Cerebellar cortex (tissue), 1 donor: ENCODE data around the gene ZNF414.
"Not testable (repeated sequence)": the region's sequence is repeated elsewhere in the genome, so short reads cannot be mapped to it uniquely, and the experiment has no call there.

ENCODE experiments used
- DNase-seq: peaks from one replicate; pipeline ENCODE4 v3.0.0-alpha.2; 2015; ENCODE audit warnings: low spot score

The ZNF414 gene

DNA sequence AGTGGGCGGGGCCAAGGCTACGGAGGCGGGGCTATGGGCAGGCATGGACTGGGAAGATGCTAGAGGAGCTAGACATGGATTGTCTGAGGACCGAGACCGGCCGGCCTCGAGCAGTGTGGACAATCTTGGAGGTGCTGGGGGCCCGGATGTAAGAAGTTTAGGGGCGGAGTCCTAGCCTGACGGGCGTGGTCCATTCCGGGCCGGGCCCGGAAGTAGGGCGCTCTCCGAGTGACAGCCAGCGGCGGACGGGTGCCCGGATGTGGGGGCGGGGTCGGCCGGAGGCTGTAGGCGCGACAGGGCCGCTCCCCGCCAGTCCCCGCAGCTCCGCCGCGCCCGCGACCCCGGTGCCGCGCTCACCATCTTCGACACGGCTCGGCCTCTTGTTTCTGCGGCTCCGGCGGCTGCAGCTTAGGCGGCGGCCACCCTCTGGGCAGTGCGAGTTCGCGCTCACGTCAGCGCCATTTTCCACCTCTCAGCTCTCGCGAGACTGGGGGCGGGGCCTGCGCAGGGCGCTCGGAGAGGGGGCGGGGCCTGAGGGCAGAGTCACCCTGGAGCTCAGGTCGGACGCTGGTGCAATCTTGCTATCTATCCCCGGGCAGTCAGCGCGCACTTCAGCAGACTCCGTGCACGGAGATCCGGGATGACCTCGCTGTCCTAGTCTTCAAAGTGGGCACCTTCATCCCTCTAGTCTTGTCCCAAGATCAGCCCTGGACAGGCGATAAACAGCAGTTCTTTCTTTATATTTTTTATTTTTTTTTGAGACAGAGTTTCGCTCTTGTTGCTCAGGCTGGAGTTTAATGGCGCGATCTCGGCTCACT lies at the start of gene ZNF414:
Gene ZNF414 (minus strand): TSS at position 481 of the 818 bp plus-strand sequence. CDS start 121 bp downstream, at position 360.
- DNase-seq, result peak; percentile 96

DNA sequence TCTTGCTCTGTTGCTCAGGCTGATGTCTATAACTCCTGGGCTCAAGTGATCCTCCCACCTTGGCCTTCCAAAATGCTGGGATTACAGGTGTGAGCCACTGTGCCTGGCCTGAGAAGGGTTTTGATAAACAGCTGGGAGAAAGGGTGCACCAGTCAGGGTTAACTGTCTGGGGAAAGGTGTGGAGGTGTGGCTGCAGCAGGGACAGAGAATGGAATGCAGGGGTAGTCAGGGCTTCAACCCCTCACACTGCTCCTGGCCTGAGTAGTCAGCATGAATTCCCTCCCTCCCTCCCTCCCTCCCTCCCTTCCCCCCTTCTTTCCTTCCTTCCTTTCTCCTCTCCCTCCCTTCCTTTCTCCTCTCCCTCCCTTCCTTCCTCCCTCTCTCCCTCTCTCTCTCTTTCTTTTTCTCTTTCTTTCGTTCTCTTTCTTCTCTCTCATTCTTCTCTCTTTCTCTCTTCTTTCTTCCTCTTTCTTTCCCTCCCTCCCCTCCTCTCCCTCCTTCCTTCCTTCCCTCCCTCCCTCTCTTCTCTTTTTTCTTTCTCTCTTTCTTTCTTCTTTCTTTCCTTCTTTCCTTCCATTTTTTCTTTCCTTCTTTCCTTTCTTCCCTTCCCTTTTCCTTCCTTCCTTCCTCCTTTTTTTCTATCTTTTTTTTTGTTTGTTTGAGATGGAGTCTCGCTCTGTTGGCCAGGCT lies 47.3 kb upstream of the ZNF414 start:
- no peak for DNase-seq

DNA sequence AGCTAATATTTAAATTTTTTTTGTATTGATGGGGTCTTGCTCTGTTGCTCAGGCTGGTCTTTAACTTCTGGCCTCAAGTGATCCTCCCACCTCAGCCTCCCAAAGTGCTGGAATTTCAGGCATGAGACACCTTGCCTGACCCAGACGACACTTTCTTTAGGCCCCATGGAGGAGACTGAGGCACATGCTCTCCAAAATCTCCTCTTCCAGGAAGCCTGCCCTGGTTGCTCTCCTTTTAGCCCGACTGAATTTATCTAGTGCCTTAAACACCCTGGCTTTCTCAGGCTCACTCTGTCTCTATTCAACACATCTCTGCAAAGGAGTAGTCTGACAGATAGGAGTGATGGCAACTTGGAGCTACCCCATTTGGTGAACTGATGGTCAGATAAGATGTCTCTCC lies 44.4 kb upstream of the ZNF414 start:
- DNase-seq, result no peak

DNA sequence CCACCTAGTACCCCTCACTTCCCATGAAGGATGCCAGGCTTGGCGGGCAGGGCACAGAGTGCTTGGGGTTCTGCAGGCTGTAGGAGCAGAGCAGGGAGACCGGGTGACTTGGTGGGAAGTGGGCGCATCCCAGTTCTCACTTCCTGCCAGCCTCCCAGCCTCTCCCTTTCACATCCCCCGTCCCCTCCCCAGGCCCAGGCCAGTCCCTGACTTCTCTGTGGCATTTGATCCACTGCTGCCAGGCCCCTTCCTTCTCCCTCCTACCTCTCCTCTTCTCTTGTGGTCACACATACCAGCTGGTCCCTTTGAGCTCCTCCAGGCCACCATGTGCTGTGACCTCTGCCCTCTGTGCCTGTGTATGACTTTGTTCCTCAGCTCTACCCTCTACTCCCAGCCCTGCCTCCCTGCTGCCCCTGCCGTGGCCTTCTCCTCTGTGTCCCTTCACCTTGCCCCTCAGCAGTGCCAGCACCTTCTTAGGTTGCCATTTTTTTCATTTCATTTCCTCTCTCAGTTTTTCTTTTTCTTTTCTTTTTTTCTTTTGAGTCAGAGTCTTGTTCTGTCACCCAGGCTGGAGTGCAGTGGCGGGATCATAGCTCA lies 43.8 kb upstream of the ZNF414 start:
- DNase-seq, result no peak

DNA sequence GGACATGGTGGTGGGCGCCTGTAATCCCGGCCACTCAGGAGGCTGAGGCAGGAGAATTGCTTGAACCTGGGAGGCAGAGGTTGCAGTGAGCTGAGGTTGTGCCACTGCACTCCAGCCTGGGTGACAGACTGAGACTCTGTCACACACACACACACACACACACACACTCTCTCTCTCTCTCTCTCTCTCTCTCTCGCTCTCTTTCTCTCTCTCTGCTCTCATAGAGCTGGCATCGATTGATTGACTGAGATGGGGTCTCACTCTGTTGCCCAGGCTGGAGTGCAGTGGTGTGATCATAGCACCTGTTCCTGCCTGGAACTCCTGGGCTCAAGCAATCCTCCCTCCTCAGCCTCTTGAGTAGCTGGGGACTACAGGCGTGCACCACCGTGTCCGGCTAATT lies 39.8 kb upstream of the ZNF414 start:
- DNase-seq, result not testable (repeated sequence)

DNA sequence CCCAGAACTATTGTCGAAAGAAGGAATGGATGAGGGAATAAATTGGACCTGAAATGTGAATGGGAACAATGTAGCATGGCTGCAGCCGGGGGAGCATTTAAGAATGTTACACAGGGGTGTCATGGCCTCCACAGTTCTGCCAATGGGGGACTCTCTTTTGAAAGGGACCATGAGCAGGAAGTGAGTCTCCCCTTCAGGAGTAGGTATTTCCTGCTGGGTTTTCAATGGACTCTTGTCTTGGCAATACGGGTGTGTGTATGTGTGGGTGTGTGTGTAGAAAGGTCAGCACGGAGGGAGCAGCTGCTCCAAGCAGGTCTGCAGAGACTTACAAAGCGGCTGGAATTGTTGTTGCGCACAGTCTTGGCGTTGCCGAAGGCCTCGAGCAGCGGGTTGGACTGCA lies 38.8 kb upstream of the ZNF414 start:
- DNase-seq, result peak; percentile 63

GRCh38 chr19:8550070-8550469 lies 36.1 kb upstream of the ZNF414 start:
- no peak for DNase-seq

- DNase-seq, result no peak
Measured at GRCh38 chr19:8545743-8546142, 31.8 kb upstream of the ZNF414 start.

GRCh38 chr19:8544168-8544567 lies 30.2 kb upstream of the ZNF414 start:
- no peak for DNase-seq

GRCh38 chr19:8539621-8540149 lies 25.7 kb upstream of the ZNF414 start:
- DNase-seq, result no peak

DNA sequence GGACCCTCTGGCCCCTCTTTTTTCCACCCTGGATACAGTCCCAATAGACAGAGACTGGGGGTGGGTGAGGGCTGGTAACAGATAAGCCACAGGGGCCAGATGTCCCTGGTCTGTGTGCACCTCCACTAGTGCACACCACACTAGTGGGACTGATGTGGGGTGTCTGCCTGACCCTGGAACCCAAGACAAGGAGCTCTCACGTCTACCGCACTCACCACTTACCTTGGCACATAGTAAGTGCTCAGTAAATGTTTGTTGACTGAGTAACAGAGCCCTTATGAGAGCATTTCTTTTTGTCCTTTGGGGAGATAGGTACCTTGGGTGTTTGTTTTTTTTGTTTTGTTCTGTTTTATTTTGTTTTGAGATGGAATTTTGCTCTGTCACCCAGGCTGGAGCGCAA lies 23.1 kb upstream of the ZNF414 start:
- no peak for DNase-seq

- DNase-seq, result no peak
Measured at GRCh38 chr19:8536282-8536681, 22.3 kb upstream of the ZNF414 start.

DNA sequence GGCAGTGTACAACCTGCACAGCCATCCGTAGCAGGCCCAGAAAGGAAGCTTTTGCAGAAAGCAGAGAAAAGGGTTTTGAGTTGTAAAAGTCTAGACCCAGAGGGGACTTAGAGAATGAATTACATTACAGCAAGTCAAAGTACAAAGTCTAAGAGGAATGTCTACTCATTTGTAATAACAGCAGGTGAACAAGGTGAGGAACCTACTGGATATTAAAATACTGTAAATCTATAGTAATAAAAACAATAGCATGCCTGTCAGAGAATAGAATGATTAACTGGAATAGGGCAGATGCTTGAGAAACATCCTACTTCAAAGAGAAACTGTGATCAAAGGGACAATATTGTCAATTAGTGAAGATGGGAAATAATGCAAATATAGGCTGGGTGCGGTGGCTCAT lies 18.3 kb upstream of the ZNF414 start:
- DNase-seq, result no peak

DNA sequence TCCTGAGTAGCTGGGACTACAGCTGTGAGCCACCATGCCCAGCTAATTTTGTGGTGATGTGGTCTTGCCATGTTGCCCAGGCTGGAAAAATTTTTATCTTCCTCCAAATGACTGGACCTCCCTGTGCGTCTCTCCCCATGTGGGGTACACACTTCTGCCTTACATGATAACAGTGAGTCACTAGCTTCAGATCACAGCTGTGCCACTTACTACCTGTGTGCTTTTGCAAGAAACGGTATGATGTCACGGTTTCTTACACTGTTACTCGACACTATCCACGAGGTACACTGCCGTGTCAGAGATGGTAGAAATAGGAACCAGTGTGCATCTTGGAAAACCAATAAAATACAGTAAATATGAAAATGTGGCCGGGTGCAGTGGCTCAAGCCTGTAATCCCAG lies 17.5 kb upstream of the ZNF414 start:
- no peak for DNase-seq

DNA sequence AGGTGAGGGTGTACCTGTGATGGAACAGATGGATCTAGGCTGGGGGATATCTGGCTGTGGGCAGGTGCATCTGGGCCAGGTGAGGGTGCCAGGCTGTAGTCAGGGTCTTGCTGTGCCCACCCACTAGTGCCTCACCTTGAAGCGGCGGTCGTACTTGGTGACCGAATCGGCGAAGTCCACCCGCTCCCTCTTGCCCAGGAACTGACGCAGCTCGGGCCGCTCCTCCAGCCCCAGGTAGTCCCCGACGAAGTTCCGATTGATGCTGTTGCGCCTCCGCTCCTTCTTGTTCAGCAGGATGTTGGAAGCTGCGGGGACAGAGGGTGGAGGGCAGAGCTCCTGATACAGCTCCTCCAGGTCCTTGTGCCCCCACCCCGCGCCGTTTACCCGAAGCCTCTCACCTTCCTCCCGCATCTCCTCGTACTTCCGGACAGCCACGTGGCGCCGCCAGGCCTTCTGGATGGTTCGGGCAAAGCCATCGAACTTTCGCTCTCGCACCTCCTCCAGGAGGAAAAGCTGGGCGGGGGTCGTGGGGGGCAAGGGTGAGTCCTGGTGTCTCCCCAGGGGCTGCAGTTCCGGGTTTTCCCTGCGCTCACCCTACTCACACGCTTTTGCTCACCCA lies 16.2 kb upstream of the ZNF414 start:
- DNase-seq, result no peak

DNA sequence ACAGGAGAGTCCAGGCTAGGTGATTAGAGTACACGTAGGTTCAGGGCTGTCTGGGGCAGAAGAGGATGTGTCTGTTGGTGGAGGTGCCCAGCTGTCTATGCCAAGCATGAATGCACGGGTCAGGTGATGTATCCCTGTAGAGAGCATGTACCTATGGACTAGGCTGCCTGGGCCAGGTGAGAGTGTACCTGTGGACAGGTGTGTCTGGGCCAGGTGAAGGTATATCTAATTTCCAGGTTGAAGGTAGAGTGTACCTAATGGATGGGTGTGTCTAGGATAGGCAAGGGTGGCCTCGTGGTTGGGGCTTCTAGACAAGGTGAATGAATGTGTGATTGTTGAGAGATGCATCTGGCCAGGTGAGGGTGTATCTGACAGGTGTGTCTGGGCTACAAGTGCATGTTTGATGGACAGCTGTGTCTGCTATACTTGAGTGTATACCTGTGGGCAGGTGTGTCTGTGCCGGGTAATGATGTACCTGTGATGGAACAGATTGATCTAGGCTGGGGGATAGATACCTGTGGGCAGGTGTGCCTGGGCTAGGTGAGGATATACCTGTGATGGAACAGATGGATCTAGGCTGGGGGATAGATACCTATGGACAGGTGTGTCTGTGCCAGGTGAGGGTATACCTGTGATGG lies 15.5 kb upstream of the ZNF414 start:
- no peak for DNase-seq

DNA sequence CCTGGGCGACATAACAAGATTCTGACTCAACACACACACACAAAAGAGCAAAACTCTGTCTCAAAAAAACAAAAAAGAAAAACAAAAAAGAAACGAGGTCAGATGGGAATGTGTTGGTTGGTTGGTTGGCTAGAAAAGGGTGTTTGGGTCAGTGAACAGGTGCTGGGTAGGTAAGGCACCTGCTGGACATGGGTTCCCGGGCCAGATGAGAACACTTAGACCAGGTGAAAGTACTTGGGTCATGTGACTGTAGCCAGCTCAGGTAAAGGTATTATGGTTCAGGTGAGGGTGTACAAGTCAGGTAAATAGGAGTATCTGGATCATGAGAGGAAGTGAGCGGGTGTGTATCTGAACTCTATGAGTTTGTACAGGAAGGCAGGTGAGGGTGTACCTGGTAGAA lies 14.5 kb upstream of the ZNF414 start:
- DNase-seq, result no peak

GRCh38 chr19:8526345-8527091 lies 12.6 kb upstream of the ZNF414 start:
- DNase-seq, result peak; percentile 85

DNA sequence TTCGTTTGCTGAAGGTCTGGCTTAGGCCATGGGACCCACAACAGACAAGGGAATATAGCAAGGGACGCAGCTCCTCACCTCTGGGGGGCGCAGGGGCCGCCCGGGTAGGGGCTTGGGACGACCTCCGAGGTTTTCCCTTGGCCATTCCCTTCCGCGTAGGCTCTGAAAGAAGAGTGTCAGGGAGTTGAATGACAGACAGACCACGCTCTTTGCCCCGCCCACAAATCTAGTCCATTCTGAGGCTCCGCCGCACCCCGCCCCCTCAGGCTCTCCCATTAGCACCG lies 11.4 kb upstream of the ZNF414 start:
- DNase-seq, result no peak

GRCh38 chr19:8519388-8519787 lies 5.4 kb upstream of the ZNF414 start:
- no peak for DNase-seq

DNA sequence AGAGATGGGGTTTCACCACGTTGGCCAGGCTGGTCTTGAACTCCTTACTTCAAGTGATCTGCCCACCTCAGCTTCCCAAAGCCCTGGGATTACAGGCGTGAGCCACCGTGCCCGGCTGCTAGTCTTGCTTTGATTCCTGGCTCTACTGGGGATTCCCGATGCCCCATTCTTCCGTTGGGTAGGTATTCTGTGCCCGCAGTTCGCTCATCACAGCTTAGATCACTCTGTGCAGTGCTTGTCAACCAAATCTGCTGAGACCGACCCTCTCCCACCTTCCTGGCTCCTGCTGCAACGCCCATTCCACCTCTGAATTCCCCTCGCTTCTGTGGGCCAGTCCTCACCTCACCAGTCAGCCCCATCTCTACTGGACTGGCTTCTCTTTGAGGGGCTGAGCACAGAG lies 4.6 kb upstream of the ZNF414 start:
- DNase-seq, result no peak
